ENCODE results near the gene TMEM38A.
"Not testable (repeated sequence)": the region's sequence is repeated elsewhere in the genome, so short reads cannot be mapped to it uniquely, and the experiment has no call there.

Gene TMEM38A

GRCh38 chr19:16638666-16639065, 22.3 kb upstream of the TMEM38A start:
- DNase-seq: no peak

GRCh38 chr19:16640951-16641350, 20.0 kb upstream of the TMEM38A start:
- no peak for DNase-seq

- DNase-seq: no peak
These were observed 19.2 kb upstream of the TMEM38A start for GRCh38 chr19:16641695-16642094.

- no peak for DNase-seq
These were observed 15.8 kb upstream of the TMEM38A start for GRCh38 chr19:16645140-16645539.

- peak; percentile 8 for DNase-seq
These were observed 11.2 kb upstream of the TMEM38A start for GRCh38 chr19:16649734-16650133.

- no peak for DNase-seq
These were observed 10.1 kb upstream of the TMEM38A start for GRCh38 chr19:16650821-16651220.

GRCh38 chr19:16651421-16652188, 9.3 kb upstream of the TMEM38A start:
- not testable (repeated sequence) for DNase-seq

GRCh38 chr19:16652854-16653253, 8.1 kb upstream of the TMEM38A start:
- no peak for DNase-seq

GRCh38 chr19:16654140-16654539, 6.8 kb upstream of the TMEM38A start:
- no peak for DNase-seq

- no peak for DNase-seq
These were observed 6.3 kb upstream of the TMEM38A start for GRCh38 chr19:16654627-16655026.

- DNase-seq: no peak
These were observed 5.2 kb upstream of the TMEM38A start for GRCh38 chr19:16655727-16656126.

- DNase-seq: no peak
These were observed 3.6 kb upstream of the TMEM38A start for GRCh38 chr19:16657384-16657783.

GRCh38 chr19:16659464-16659831, 1.5 kb upstream of the TMEM38A start:
- no peak for DNase-seq

- peak; percentile 98 for DNase-seq
These were observed 869 bp upstream of the TMEM38A start, which contains the start of gene SMIM7 for GRCh38 chr19:16659832-16660708. SMIM7 (minus strand) TSS chr19:16660144; CDS start chr19:16660110, 34 bp downstream.

- DNase-seq: peak; percentile 20
These were observed 618 bp downstream of the TMEM38A start for GRCh38 chr19:16661480-16662034.

- no peak for DNase-seq
These were observed 7.2 kb downstream of the TMEM38A start for GRCh38 chr19:16668176-16668575.

- not testable (repeated sequence) for DNase-seq
These were observed 7.8 kb downstream of the TMEM38A start for GRCh38 chr19:16668702-16669101.

- DNase-seq: no peak
These were observed 9.4 kb downstream of the TMEM38A start for GRCh38 chr19:16670291-16670690.

- no peak for DNase-seq
These were observed 10.8 kb downstream of the TMEM38A start for GRCh38 chr19:16671652-16672274.

- DNase-seq: no peak
These were observed 12.3 kb downstream of the TMEM38A start for GRCh38 chr19:16673231-16673630.

GRCh38 chr19:16673839-16674238, 12.9 kb downstream of the TMEM38A start:
- DNase-seq: not testable (repeated sequence)

GRCh38 chr19:16676101-16676798, 15.3 kb downstream of the TMEM38A start:
- no peak for DNase-seq

- DNase-seq: no peak
These were observed 16.1 kb downstream of the TMEM38A start for GRCh38 chr19:16677055-16677454.

Data from NCI-H1092 treated with DMSO at 0.1 percent for 48 hours (cell line).